ENCODE results near the gene GNAI1.

The GNAI1 gene

GRCh38 chr7:80146545-80147182, 12.0 kb downstream of the GNAI1 start:
- no peak for DNase-seq (ENCODE audit: low spot score)
- Histone ChIP-seq H3K4me3 (no peak overlapping the region), H3K27ac (no peak overlapping the region)
- no peak for TF ChIP-seq CTCF (IDR thresholded peaks at IDR 0.05)

- DNase-seq (ENCODE audit: low spot score): no peak
- H3K27ac ChIP-seq: no peak overlapping the region
- TF ChIP-seq CTCF (IDR thresholded peaks at IDR 0.05): no peak
- no peak overlapping the region for H3K4me3 ChIP-seq
Measured at GRCh38 chr7:80147543-80148391, 13.1 kb downstream of the GNAI1 start.

GRCh38 chr7:80150611-80151273, 16.1 kb downstream of the GNAI1 start:
- no peak overlapping the region for H3K27ac ChIP-seq
- H3K4me3 ChIP-seq: no peak overlapping the region
- TF ChIP-seq CTCF (IDR thresholded peaks at IDR 0.05): no peak
- no peak for DNase-seq (ENCODE audit: low spot score)

GRCh38 chr7:80151274-80151665, 16.6 kb downstream of the GNAI1 start:
- H3K4me3 ChIP-seq: no peak overlapping the region
- no peak overlapping the region for H3K27ac ChIP-seq
- no peak for DNase-seq (ENCODE audit: low spot score)
- TF ChIP-seq CTCF (IDR thresholded peaks at IDR 0.05): no peak

- Histone ChIP-seq H3K27ac (no peak overlapping the region), H3K4me3 (no peak overlapping the region)
- DNase-seq (ENCODE audit: low spot score): no peak
- no peak for TF ChIP-seq CTCF (IDR thresholded peaks at IDR 0.05)
Measured at GRCh38 chr7:80153446-80153845, 18.8 kb downstream of the GNAI1 start.

GRCh38 chr7:80154656-80155333, 20.2 kb downstream of the GNAI1 start:
- no peak for TF ChIP-seq CTCF (IDR thresholded peaks at IDR 0.05)
- H3K27ac ChIP-seq: no peak overlapping the region

More at GRCh38 chr7:80154656-80155333, 20.2 kb downstream of the GNAI1 start:
- no peak for DNase-seq (ENCODE audit: low spot score)
- no peak overlapping the region for H3K4me3 ChIP-seq
